NCI-H510A treated with DMSO at 0.1 percent for 48 hours (cell line): ENCODE data around the gene GPSM3.
"Not testable (repeated sequence)": the region's sequence is repeated elsewhere in the genome, so short reads cannot be mapped to it uniquely, and the experiment has no call there.

Experiments used
- DNase-seq: peaks from one replicate; lab custom pipeline; 2025; lab: John Stamatoyannopoulos, UW

The GPSM3 gene

GRCh38 chr6:32202186-32202585 is 9.7 kb upstream of the GPSM3 start:
- DNase-seq, result no peak

GRCh38 chr6:32200711-32201475 is 8.4 kb upstream of the GPSM3 start:
- DNase-seq, result no peak

GRCh38 chr6:32198866-32199265 is 6.4 kb upstream of the GPSM3 start:
- no peak for DNase-seq

GRCh38 chr6:32198345-32198696 is 5.9 kb upstream of the GPSM3 start:
- no peak for DNase-seq

- DNase-seq, result no peak
These were observed 4.5 kb upstream of the GPSM3 start for GRCh38 chr6:32196682-32197616.

- DNase-seq, result peak; percentile 80
These were observed 3.6 kb upstream of the GPSM3 start for GRCh38 chr6:32195902-32196681.

GRCh38 chr6:32195652-32195901 is 3.1 kb upstream of the GPSM3 start:
- peak; percentile 99 for DNase-seq

- peak; percentile 34 for DNase-seq
These were observed 2.6 kb upstream of the GPSM3 start for GRCh38 chr6:32194825-32195651.

- DNase-seq, result no peak
These were observed 1.9 kb upstream of the GPSM3 start for GRCh38 chr6:32194388-32194787.

- not testable (repeated sequence) for DNase-seq
These were observed 653 bp upstream of the GPSM3 start for GRCh38 chr6:32193096-32193495.

GRCh38 chr6:32191696-32192607 is 491 bp downstream of the GPSM3 start:
- DNase-seq, result no peak

GRCh38 chr6:32190911-32191677 is 1.3 kb downstream of the GPSM3 start:
- no peak for DNase-seq

- DNase-seq, result peak; percentile 90
These were observed 2.2 kb downstream of the GPSM3 start, which contains the start of gene PBX2 for GRCh38 chr6:32190054-32190851. Gene PBX2, minus strand, starts transcription at chr6:32190202. Its CDS starts 287 bp downstream, at chr6:32189915.

- no peak for DNase-seq
These were observed 2.7 kb downstream of the GPSM3 start for GRCh38 chr6:32189742-32190053.

GRCh38 chr6:32189069-32189741 is 3.2 kb downstream of the GPSM3 start:
- DNase-seq, result no peak

- no peak for DNase-seq
These were observed 3.9 kb downstream of the GPSM3 start for GRCh38 chr6:32188381-32189068.

GRCh38 chr6:32187725-32188380 is 4.6 kb downstream of the GPSM3 start:
- not testable (repeated sequence) for DNase-seq
